Measurements from ENCODE around the gene ANKRD33.

Gene ANKRD33

DNA sequence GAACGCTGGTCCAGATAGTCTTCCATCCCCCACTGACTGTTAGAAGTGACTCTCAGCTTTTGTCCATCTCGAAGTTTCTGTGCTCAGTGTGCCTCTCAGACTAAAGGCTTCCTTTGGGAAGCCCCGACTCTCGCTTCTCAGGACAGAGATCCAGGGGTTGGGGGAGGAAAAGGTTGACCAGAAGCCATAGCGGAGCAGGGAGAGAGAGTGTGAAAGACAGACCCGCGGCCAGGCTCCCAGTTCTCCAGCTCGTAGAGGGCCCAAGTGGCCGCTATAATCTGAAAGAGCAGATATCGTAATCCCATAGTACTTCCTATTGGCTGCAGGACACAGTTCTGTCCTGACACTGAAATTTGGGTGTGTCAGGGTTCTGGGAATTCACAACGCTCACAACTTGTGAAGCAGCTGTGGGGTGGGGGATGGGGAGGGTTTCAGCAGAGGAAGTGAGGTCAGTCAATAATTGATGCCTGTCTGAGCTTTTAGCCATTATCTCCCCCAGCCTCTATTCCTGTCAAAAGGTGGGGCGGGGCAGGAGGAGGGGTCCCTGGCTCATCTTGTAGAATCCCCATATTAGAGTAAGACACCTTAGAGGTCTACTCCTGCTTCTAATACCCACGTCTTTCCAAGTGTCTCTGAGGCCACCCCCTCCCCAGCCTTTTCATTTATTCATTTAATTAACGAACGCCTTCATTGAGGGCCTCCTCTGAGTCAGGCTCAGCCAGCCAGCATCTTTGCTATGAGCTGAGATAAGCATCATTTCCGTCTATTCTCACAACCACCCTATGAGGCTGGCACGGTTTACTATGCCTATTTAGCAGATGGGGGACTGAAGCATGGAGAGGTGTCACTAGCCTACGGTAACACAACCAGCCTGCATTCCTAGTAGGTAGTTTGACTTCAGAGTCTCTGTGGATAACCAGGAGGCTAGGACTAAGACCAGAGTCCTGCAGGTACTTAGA, 17.8 kb downstream of the ANKRD33 start:
- peak; percentile 86 for DNase-seq

DNA sequence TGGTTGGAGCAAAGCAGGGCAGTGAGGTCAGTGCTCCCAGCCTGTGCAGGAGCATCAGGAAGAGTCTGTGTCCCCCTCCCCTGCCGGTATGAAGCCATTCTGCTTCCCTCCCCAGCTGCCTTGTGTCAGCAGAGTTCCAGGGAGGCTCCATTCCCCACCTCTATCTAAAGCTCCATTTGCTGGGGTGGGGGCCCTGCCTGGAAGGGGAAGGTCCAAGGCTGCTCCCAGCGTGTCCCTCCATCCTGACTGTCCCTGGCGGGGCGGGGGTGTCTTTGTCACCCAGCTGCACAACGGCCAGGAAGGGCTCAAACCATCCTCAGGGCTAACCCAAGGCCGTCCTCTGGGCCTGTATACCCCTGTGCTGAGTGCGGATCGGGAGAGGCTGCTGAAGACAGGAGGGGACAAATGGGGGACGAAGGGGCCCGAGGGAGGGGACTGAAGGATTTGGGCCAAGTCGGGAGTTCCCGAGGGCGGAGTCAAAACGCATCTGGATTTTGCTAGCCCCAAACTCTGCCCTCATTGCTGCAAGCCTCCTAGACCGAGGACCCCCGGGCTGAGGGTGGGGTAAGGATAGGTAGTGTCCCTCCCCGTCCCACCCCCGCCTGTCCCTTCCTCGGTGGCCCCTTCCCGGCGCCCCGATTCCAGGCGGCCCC, 18.7 kb downstream of the ANKRD33 start:
- no peak for DNase-seq

DNA sequence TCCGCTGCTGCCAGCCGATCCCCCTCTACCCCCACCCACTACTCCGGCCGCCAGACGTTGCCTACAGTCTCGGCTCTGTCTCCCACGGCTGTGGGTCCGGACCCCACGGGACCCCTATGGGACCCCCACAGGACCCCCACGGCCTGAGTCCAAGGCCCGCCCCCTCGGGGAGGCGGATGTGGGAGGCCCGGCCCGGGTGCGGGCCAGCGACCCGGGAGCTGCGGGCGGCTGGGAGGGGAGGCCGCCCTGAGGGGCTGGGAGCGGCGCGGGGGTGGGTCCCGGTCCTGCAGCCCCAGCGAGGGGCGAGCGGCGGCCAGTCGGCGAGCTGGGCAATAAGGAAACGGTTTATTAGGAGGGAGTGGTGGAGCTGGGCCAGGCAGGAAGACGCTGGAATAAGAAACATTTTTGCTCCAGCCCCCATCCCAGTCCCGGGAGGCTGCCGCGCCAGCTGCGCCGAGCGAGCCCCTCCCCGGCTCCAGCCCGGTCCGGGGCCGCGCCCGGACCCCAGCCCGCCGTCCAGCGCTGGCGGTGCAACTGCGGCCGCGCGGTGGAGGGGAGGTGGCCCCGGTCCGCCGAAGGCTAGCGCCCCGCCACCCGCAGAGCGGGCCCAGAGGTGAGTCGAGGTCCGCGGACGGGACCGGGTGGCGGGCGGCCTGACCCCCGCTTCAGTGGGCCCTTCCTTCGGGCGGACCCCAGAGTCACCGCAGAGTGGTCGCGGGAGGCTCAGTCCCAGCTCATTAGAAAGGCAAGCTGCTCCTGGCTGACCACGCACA, 19.4 kb downstream of the ANKRD33 start, which contains the start of gene ACVRL1:
TSS of gene ACVRL1 (plus strand) at position 422 of the 773 bp plus-strand sequence. CDS start 4,971 bp downstream, outside the sequence.
- DNase-seq = peak; percentile 78

DNA sequence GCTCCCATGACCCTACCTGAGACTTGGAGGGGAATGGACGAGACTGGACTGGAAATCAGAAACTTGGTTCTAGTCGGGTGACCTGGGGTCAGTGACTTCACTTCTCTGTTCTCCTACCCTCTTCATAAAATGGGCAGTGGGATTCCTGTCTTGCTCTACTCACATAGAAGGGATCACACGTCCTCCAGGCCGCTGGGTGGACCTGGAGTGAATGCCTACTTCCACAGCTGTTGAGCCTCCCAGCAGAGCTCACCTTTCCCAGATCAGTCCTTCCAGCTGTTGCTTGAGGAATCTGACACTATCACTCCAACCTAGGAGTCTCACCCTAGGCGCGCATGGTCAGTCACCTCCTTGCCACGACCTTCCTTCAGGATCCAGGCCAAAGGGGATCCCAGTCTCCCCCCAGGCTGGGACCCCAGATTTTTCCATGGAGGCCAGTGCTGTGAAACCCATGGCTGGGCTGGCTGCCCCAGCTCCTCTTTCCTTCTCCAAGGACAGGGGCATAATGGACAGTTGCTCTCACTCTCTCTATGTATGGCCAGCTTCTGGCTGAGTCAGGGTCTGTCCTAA, 20.0 kb downstream of the ANKRD33 start:
- no peak for DNase-seq

DNA sequence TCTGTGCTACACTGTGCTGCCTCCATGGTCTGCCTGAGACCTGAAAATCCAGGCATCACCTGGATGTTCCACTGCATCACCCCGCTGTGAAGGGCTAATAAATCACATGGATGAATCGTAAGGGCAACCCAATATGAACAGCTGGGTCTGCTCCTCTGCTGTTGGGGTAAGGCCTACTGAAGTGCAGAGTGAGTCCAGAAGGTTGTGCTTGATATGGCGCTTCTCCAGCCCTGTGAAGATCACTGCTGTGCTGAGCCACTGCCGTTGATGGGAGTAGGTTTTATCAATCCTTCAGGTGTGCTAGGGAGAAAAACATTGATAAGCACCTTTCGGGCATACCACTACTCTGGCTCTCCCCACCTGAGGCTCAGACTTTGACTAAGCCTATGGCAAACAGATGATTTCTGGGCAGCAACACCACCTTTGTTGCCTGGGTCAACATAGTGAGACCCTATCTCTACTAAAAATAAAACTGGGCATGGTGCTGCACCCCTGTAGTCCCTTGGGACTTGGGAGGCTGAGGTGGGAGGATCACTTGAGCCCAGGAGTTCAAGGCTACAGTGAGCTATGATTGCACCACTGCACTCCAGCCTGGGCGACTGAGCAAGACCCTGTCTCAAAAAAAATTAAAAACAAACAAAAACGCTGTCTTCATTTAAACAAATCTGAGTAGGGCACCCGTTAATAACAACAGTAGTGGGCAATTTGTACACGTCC, 21.1 kb downstream of the ANKRD33 start:
- no peak for DNase-seq

DNA sequence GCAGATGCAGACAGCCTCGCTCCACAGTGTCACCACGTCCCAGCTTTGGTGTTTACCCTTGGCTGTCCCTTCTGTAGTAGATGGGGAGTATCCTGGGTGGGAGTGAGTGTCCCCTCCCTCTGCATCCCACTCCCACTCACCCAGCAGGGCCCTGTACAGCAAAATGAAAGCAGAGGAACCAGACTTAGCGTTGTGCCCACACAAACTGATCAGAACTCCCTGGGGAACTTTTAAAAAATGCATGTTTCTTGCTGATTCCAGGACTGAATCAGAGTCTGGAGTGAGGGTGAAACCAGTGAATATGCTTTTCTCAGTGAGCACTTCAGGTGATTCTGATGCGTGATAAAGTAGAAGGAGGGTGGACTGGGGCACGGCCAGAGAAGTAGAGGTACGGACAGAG, 22.3 kb downstream of the ANKRD33 start:
- DNase-seq = no peak

DNA sequence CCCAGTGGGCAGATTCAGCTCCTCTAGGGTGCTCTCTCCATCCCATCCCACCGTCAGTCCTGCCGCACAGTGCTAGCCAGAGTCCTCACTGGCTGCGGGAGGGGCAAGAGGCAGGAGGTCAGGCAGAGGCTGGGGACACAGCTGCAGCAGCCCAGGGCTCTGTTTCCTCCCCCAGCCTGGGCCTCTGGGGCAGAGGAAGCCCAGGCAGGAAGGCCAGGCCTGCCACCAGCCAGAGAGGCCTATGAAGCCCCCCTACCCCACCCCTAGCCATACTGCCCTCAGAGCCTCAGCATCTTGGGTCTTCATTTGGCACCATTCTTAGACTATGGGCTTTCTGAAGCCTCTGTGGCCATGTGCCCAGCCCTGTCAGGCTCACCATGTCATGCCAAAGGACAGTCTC, 22.8 kb downstream of the ANKRD33 start:
- DNase-seq = no peak

DNA sequence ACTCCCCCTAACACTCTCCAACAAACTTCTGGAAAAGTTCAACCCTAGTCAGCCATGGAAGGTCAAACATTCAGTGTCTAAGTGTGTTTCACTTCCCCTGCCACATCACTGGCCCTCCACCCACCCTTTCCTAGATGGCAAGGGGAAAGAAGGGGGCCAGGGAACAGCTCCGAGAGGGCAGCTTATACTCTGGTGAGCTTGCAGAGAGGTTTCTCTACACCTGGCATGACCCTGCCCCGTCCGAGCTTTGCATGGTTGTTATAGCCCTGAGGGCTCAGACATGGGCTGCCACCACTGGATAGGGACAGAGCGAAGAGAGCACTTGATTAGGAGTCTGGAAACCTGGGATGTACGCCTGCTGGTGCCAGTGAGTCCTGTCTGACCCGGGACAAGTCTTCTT, 23.4 kb downstream of the ANKRD33 start:
- no peak for DNase-seq

DNA sequence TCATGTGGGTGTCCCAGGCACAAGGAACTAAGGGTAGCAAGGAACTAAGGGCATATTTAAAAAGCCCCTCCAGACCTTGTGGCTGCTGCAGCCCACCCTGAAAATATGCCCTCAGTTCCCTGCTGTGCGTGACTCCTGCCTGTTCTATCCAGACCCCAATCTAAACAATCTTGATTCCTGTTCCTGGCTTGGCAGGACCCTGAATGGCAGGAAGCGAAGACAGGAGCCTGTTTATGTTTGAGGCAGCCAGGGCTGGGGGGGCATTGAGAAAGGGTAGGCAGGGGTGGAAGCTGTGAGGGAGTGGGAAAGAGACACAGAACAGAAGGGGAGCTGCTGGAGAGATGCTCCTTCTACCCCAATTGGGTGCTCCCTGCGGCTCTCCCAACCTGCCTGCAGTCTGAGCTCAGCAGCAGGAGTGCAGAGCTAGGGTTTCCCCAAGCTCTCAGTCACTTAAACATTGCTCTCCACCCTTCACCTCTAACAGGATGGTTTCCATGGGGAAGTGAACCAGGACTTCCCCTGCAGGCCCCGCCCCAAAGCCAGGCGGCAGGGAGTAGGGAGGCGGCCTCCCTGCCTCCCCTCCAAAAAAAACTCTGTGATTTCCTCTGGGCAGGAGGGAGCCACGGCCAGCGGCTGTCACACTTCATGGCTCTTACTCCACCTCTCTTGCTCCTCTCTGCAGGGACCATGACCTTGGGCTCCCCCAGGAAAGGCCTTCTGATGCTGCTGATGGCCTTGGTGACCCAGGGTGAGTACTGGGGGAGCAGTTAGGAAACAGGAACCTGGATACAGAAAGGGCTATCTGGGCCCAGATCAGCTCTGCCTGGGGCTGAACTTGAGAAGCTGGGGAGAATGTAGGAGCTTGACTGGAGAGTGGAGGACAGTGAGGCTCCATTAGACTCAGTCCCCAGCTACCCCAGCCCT, 24.1 kb downstream of the ANKRD33 start:
- no peak for DNase-seq

DNA sequence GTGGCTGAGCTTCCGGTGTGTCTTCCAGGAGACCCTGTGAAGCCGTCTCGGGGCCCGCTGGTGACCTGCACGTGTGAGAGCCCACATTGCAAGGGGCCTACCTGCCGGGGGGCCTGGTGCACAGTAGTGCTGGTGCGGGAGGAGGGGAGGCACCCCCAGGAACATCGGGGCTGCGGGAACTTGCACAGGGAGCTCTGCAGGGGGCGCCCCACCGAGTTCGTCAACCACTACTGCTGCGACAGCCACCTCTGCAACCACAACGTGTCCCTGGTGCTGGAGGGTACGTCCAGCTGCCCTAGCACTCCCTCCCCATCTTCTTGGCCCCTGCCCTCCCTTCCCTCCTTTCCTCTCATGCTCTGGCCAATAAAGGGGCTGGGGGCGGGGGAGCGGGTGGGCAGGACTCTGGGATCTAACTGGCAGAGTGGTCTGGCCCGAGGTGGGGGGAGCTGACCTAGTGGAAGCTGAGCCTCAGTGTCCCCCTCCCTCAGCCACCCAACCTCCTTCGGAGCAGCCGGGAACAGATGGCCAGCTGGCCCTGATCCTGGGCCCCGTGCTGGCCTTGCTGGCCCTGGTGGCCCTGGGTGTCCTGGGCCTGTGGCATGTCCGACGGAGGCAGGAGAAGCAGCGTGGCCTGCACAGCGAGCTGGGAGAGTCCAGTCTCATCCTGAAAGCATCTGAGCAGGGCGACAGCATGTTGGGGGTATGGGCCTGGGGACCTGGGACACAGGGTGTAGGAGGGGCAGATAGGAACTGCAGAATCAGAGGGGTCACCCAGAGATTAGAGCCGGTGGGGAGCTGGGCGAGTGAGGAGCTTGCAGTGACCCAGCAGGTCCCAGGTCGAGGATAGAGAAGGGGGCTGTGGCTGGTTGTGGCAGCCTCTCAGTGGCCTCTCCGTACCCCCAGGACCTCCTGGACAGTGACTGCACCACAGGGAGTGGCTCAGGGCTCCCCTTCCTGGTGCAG, 25.4 kb downstream of the ANKRD33 start:
- no peak for DNase-seq

DNA sequence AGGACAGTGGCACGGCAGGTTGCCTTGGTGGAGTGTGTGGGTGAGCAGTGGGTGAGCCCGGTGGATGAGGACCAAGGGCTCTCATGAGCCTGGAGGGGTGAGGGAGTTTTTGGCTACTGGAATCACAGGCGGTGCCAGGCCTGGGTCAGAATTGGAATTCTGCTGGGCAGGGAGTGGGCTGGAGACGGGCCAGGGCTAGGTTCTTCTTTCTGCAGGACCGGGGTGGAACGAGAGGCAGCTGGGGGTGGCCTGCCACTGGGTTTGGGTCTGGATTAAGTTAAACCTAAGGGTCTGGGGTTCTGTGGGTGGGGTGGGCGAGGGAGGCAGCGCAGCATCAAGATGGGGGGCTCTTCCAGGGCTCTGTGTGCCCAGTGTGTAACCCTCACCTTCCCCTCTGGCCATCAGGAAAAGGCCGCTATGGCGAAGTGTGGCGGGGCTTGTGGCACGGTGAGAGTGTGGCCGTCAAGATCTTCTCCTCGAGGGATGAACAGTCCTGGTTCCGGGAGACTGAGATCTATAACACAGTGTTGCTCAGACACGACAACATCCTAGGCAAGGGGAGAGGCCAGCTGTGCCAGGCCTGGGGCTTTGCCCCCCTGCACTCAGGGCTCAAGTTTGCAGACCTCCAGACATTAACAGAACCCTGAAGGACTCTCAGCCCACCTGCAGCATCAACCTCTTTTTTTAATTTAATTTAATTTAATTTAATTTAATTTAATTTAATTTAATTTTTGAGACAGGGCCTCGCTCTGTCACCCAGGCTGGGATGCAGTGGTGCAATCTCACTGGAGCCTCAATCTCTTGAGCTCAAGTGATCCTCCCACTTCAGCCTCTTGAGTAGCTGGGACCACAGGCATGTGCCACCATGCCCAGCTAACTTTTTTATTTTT, 26.4 kb downstream of the ANKRD33 start:
- no peak for DNase-seq

DNA sequence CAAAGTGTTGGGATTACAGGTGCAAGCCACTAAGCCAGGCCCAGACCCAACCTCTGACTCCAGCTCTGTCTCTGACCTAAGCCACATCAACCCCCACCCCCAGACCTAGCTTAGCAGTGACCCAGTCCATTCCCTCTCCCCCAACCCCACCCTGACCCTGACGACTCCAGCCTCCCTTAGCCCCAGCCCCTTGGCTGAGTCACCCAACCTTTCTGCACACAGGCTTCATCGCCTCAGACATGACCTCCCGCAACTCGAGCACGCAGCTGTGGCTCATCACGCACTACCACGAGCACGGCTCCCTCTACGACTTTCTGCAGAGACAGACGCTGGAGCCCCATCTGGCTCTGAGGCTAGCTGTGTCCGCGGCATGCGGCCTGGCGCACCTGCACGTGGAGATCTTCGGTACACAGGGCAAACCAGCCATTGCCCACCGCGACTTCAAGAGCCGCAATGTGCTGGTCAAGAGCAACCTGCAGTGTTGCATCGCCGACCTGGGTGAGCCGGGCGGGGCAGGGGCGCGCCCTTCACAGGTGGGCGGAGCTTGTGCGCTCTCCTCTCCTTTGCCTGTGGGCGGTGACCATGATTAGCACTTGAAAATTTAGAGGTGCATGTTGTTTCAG, 27.2 kb downstream of the ANKRD33 start:
- no peak for DNase-seq

DNA sequence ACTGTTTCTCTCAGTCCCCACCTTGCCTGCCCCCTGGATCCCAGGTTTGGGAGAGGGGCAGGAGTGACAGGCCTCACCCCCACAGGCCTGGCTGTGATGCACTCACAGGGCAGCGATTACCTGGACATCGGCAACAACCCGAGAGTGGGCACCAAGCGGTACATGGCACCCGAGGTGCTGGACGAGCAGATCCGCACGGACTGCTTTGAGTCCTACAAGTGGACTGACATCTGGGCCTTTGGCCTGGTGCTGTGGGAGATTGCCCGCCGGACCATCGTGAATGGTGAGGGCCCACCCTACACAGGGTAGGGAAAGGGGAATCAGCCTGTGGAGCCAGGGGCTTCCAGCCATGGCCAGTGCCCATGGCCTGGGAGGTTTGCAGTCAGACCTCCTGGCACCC, 28.0 kb downstream of the ANKRD33 start:
- DNase-seq = no peak

DNA sequence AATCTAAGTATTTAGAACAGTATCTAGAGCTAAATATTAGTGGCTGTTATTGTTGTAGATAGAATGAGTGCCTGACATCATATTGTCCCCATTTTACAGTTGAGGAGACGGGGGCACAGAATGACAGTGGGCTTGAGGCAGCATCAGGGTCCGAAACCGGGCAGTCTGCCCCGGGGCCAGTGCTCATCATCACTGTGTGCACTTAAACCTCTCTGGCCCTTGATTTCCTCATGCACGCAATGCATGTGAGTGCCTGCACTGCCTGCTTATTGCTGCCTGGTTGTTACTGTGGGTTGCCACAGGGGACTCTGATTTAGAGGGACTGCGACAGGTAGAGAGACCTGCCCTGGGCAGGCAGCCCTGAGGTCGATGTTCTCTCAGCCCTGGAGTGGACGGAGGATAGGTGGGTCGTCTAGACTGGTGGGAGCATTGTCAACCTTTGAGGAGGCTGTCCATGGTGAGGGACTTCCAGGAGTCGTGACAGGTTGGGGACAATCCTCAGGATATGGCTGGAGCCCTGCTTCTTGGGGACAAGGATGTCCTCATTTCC, 29.2 kb downstream of the ANKRD33 start:
- DNase-seq = no peak

DNA sequence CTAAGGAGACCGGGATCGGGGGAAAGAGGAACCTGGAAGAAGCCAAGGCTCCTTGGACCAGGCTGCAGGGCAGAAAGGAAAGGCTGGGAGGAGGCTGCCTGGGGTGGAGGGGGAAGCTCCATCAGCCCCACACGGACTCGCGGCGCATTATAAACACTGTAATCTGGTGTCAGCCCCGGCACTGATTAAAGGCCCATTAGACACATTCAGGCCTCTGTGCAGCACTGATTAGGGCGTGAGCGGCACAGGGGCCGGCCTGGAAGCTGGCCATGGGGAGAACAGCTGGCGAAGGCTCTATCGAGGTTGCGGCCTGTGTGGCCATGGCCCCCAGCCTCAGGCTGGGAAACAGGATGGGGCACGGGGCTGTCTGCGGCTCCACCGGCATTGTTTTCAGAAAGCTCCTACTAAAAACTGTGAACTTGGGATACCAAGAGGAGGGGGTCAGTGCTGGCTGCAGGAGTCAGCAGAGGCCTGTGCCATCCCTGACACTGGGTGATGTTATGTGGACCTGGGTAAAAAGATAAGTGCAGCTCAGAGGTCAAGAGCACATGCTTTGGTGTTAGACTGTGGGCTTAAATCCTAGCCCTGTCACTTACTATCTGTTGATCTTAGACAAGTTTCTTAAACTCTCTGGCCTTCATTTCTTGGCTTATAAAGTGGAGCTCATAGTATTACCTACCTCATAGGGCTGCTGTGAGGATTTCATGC, 30.0 kb downstream of the ANKRD33 start:
- no peak for DNase-seq

DNA sequence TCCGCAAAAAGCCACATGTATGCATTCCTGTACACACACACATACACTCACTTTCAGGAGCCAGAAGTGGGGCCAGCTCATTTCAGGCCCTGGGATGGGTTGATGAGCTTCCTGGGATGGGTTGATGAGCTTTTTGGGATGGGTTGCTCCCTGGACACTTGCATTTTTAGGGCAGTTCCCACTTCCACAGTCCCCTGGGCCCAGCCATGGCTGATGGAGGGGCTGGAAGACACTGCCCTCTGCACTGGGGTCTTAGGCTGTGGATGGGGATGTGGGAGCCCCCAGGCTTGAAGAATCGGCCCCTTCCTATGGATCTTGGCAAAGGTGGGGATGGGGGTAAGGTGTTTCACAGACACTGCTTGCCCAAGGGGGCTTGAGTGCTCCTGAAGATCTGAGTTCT, 32.1 kb downstream of the ANKRD33 start:
- DNase-seq = no peak

DNA sequence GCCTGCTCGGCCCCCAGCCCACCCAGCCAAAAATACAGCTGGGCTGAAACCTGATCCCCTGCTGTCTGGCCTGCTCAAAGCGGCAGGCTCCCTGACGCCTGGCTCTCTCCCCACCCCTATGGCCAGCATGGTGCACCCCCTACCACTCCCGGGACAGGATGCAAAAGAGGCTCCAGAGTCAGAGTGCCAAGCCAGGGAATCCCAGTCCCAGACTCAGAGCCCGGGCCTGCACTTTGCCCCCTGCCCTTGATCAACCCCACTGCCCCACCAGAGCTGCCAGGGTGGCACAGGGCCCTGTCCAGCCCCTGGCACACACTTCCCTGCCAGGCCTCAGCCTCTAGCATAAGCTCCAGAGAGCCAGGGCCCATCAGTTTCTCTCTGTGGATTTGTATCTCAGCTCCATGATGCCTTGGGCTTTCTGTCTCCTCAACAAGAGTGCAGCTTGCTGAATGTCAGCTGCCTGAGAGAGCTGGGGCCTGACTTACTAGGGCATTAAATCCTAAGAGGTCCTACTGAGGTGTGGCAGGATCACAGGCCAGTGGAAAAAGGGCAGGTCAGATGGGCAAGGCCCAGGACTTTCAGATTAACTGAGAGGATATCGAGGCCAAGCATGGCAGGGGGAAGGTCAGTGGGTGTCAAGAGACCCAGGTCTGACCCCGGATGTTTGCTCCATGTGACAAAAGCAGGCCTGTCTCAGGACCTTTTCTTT, 33.3 kb downstream of the ANKRD33 start:
- peak; percentile 64 for DNase-seq

Measured in left hindlimb (tissue), 1 donor.